Fibroblast of the aortic adventitia (primary cell): ENCODE measurements around the gene ACSS3. TPM values are rescaled to one million over a fixed set of nuclear protein-coding genes. Genes with fewer than 3 reads are reported as not detected.
A peak's percentile ranks its signal among the peaks of the same experiment; 100 is the strongest.
"Not testable (repeated sequence)": the region's sequence is repeated elsewhere in the genome, so short reads cannot be mapped to it uniquely, and the experiment has no call there.

Experiments
- DNase-seq: peaks from one replicate; pipeline ENCODE4 v3.0.0-alpha.2; 2010; ENCODE audit warnings: low read depth
- H3K4me3 ChIP-seq: 2 replicates; pipeline ENCODE4 v1.5.1; 2011; ENCODE audit warnings: low read depth, mild to moderate bottlenecking, control low read depth, low read length, moderate library complexity
- CTCF ChIP-seq: IDR thresholded peaks from 2 replicates; pipeline ENCODE4 v1.5.1; 2011; ENCODE audit warnings: mild to moderate bottlenecking, low read length, control low read depth, inconsistent platforms; ENCODE audit not compliant: insufficient read depth
- total RNA-seq: library from RNA; depleted of rRNA; stranded (reverse); fragments of >200 nt; gene quantifications from 2 replicates; pipeline ENCODE4 v1.2.3, GENCODE V29; 2012; ENCODE audit warnings: low replicate concordance

The ACSS3 gene
- total RNA-seq, 1 donor: 24.5 TPM

GRCh38 chr12:81176796-81177195, 98.9 kb downstream of the ACSS3 start:
- H3K4me3 ChIP-seq: no peak overlapping the region
- DNase-seq: no peak
- TF ChIP-seq CTCF: no peak

GRCh38 chr12:81181691-81182090, 103.8 kb downstream of the ACSS3 start:
- TF ChIP-seq CTCF: no peak
- DNase-seq: no peak
- H3K4me3 ChIP-seq: no peak overlapping the region

GRCh38 chr12:81187686-81188085, 109.8 kb downstream of the ACSS3 start:
- no peak for DNase-seq
- no peak overlapping the region for H3K4me3 ChIP-seq
- no peak for TF ChIP-seq CTCF

GRCh38 chr12:81196595-81196994, 118.7 kb downstream of the ACSS3 start:
- H3K4me3 ChIP-seq: no peak overlapping the region
- TF ChIP-seq CTCF: no peak
- no peak for DNase-seq

- DNase-seq, H3K4me3 ChIP-seq: not testable (repeated sequence)
These were observed 122.7 kb downstream of the ACSS3 start for GRCh38 chr12:81200561-81200960.

- DNase-seq: peak; percentile 4
- no peak for TF ChIP-seq CTCF
- no peak overlapping the region for H3K4me3 ChIP-seq
These were observed 125.9 kb downstream of the ACSS3 start for GRCh38 chr12:81203671-81204204.

GRCh38 chr12:81205416-81205815, 127.5 kb downstream of the ACSS3 start:
- H3K4me3 ChIP-seq: no peak overlapping the region
- TF ChIP-seq CTCF: no peak
- no peak for DNase-seq
